ENCODE data around the gene ALPL. TPM values are rescaled to one million over a fixed set of nuclear protein-coding genes. Genes with fewer than 3 reads are reported as not detected.

ALPL gene
- total and polyA plus RNA-seq, 10 of the 15 experiments (the other 5 are each of a cell fraction or from before 2014, with no cell fraction given), result 0.07 to 0.59 (median 0.31) TPM; not detected in 2

DNA sequence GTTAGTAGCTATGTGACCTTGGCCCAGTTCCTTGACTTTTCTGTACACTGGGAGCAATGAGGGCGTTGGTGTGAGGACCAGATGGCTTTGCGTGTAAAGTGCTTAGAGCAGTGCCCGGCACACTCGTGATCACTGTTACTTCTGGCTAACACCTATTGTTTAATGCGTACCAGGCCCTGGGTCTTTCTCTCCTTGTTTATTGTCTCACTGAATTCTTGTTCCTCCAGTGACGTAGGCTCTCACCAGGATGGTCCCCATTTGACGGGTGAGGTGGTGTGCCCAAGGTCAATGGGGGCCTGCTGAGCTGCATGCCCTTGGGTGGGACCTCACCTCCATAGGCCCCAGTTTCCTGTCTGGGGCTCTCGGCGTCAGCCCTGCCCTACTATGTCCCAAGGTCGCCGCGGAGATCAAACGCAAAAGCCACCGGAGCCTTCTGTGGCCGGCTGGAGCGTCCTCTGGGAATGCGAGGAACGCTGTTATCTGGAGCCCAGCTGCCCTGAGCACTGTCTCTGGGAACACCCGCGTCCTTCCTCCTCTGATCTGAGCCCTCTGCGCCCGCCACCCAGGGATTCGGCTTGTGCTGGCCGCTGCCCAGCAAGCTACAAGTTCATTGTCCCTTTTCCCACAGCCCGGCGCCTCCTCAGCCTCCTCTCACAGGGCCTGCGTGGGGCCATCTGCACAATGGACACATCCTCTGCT lies 28.9 kb downstream of the ALPL start (continued):
- no peak for TF ChIP-seq REST (IDR thresholded peaks at IDR 0.05; ENCODE audit: low read depth, low read length)

DNA sequence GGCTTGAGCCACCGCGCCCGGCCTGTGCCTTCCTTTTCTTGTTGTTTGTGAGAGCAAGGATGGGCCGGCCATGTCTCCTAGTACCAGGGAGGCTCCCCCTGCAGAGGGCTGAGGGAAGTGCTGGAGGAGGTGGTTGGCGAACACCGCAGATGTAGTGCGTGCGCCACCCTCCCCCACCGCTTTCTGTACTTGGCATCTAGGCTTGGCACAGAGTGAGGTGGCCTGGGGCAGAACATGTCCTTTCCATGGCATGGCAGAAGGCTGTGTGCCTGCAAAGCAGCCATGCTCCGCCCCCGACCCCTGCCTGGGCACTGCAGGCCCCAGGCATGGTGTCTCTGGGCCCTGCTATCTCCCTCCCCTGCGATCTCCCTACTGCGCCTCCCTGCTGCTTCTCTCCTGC lies 30.7 kb downstream of the ALPL start:
- Histone ChIP-seq H3K4me2 (ENCODE audit: control insufficient read depth, insufficient read depth) (no peak overlapping the region), H2AFZ (ENCODE audit: control insufficient read depth, low read depth, low read length) (no peak overlapping the region), H3K27ac (ENCODE audit: control insufficient read depth, insufficient read depth) (no peak overlapping the region), H4K20me1 (ENCODE audit: control insufficient read depth, insufficient read depth) (no peaks in the 10 kb centered on the region), H3K27me3 (replicated peaks in 1 of 2; ENCODE audit: control insufficient read depth in 2 of 2, insufficient read depth in 2 of 2, low read length in 1 of 2) (no peaks in the 10 kb centered on the region; a peak in 1 of 4 replicates), H3K9me3 (replicated peaks; ENCODE audit: control insufficient read depth, insufficient read depth, low read length) (no peaks in the 10 kb centered on the region), H3K79me2 (ENCODE audit: control insufficient read depth, insufficient read depth, low read length) (no peaks in the 10 kb centered on the region), H3K9ac (ENCODE audit: control insufficient read depth, insufficient read depth, low read length) (no peak overlapping the region), H3K36me3 (ENCODE audit: control insufficient read depth in 2 of 2, insufficient read depth in 2 of 2, low read length in 1 of 2) (no peaks in the 10 kb centered on the region), H3K4me1 (ENCODE audit: control insufficient read depth, insufficient read depth, low read length) (no peaks in the 10 kb centered on the region), H3K4me3 (no peak overlapping the region)
- RAD21 ChIA-PET (ENCODE audit: unreplicated experiment), result no interaction called here
- no TSS peak for BruUV-seq (replicated peaks)
- ATAC-seq (peak; percentile 27; the same call in 1 of the 3 replicates), FAIRE-seq (no peak), DNase-seq (ENCODE audit: low read depth, low spot score) (no peak)
- SMC1A ChIA-PET (ENCODE audit: uncharacterized antibody, unreplicated experiment), result no interaction called here
- 56% methylated on average over 13 of the region's 13 CpGs for WGBS (ENCODE audit: insufficient coverage, insufficient replicate concordance, low lambda C conversion rate, missing lambda C conversion rate)
- in situ Hi-C loops (cut with MboI), result no loop called here
- CTCF ChIA-PET, result no interaction called here
- intact Hi-C loops (cut with micrococcal nuclease; ENCODE audit: unreplicated experiment), result no loop called here
- TF ChIP-seq BMI1 (IDR thresholded peaks at IDR 0.05; ENCODE audit: borderline replicate concordance) (no peak), FOXM1 (IDR thresholded peaks at IDR 0.05; ENCODE audit: low read depth, low read length) (no peak)
- TF ChIP-seq, protein P1, sequence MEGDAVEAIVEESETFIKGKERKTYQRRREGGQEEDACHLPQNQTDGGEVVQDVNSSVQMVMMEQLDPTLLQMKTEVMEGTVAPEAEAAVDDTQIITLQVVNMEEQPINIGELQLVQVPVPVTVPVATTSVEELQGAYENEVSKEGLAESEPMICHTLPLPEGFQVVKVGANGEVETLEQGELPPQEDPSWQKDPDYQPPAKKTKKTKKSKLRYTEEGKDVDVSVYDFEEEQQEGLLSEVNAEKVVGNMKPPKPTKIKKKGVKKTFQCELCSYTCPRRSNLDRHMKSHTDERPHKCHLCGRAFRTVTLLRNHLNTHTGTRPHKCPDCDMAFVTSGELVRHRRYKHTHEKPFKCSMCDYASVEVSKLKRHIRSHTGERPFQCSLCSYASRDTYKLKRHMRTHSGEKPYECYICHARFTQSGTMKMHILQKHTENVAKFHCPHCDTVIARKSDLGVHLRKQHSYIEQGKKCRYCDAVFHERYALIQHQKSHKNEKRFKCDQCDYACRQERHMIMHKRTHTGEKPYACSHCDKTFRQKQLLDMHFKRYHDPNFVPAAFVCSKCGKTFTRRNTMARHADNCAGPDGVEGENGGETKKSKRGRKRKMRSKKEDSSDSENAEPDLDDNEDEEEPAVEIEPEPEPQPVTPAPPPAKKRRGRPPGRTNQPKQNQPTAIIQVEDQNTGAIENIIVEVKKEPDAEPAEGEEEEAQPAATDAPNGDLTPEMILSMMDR (IDR thresholded peaks at IDR 0.05 in 2 of 3, conservative IDR thresholded peaks at IDR 0.05 in 1 of 3; ENCODE audit: control insufficient read depth in 2 of 3, extremely low read depth in 1 of 3, insufficient read depth in 1 of 3, low read depth in 3 of 3, low read length in 3 of 3), result peak in 1 of 3 experiments; percentile 17; a peak in 2 of 6 replicates
- POLR2A ChIA-PET, result interaction anchor here (0.6 kb wide), 1 partner anchor 832 kb away, joined by 5 read pairs; no protein-coding TSS in a partner anchor

Data from GM12878 (cell line).